Peyer's patch (tissue), 4 donors: ENCODE data around the gene EPAS1. TPM values are rescaled to one million over a fixed set of nuclear protein-coding genes. Genes with fewer than 3 reads are reported as not detected.

Experiments
- DNase-seq, 3 donors: peaks; one replicate each; pipeline ENCODE4 v3.0.0-alpha.2; 2017 to 2019
- H3K27ac ChIP-seq, 4 donors: fragments of 200-600 bp; sonication (generic); one replicate each; pipeline ENCODE4 v1.5.1; 2016 to 2019
- H3K27me3 ChIP-seq, 2 donors: fragments of 200-600 bp; sonication (generic); one replicate each; pipeline ENCODE4 v1.5.1; 2019
- H3K36me3 ChIP-seq, 3 donors: fragments of 200-600 bp; sonication (generic); one replicate each; pipeline ENCODE4 v1.5.1; 2016 to 2019
- H3K4me1 ChIP-seq, 4 donors: fragments of 200-600 bp; sonication (generic); one replicate each; pipeline ENCODE4 v1.5.1; 2016 to 2019
- H3K4me3 ChIP-seq, 4 donors: fragments of 200-600 bp; sonication (generic); 1 replicate in 3 of 4; 2 replicates in 1 of 4; pipeline ENCODE4 v1.5.1; 2016 to 2019; ENCODE audit warnings: mild to moderate bottlenecking in 1 of 4
- H3K9me3 ChIP-seq, 4 donors: fragments of 200-600 bp; sonication (generic); one replicate each; pipeline ENCODE4 v1.5.1; 2016 to 2019; ENCODE audit warnings: mild to moderate bottlenecking in 1 of 4
- POLR2A ChIP-seq, 2 donors: fragments of 450-650 bp; IDR thresholded peaks; one replicate each; pipeline ENCODE4 v1.5.1; 2017; ENCODE audit warnings: antibody characterized with exemption in 2 of 2, mild to moderate bottlenecking in 2 of 2, moderate library complexity in 2 of 2
- total RNA-seq, 4 donors: library from RNA; depleted of rRNA; stranded (reverse); fragments of >200 nt; gene quantifications; one replicate each; pipeline ENCODE4 v1.1.0, GENCODE V29; 2016
- TF ChIP-seq, protein P1 (sequence below), 6 experiments: fragments of 450-650 bp in 4 of 6; fragments of 200-600 bp in 2 of 6; sonication (generic) in 1 of 6; IDR thresholded peaks; one replicate each; pipeline ENCODE4 v1.5.1; 2017 to 2019; ENCODE audit warnings: antibody characterized with exemption in 6 of 6, mild to moderate bottlenecking in 3 of 6, moderate library complexity in 1 of 6

EPAS1 gene
- total RNA-seq, 4 donors from 2014 or later, result 114 to 240 (median 196) TPM

DNA sequence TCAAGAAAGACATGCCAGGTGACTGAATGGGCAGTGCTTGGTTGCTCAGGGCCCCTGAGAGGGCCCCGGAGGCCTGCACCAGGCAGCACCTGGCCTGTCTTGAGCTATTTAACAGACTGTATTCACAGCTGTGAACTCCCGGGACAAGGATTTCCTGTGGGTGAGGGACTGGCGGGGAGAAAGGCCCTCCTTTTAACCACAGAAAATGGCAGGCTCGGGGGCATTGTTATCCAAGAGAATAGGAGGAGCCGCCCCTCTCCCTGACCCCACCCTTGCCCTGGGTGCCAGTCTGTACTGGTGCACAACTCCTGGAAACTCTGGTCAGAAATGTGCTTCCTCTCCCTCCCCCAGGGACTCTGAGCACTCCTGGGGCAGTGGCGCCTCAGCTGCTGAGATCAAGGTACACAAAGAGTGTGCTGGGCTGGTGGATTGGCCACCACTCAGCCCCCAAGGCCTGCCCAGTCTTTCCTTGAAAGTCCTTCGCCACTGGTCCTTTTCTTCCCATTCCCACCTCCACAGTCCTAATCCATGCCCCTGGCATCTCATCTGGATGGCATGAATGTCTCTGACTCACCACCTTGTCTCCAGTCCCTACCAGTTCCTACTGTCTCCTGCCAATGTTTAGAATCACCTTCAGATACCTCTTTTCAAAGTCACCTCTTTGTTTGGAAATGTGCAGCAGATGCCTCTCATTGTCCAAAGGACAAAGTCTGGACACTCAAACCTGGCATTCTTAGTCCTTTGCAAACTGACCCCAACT lies 19.6 kb upstream of the EPAS1 start:
- Histone ChIP-seq H3K4me1 (peaks cover 0 to 6% (median 0%) of the 10 kb centered on the region in 4 donors), H3K27me3 (no peaks in the 10 kb centered on the region), H3K27ac (no peak overlapping the region), H3K9me3 (no peaks in the 10 kb centered on the region), H3K36me3 (no peaks in the 10 kb centered on the region), H3K4me3 (no peak overlapping the region)
- TF ChIP-seq, protein P1, sequence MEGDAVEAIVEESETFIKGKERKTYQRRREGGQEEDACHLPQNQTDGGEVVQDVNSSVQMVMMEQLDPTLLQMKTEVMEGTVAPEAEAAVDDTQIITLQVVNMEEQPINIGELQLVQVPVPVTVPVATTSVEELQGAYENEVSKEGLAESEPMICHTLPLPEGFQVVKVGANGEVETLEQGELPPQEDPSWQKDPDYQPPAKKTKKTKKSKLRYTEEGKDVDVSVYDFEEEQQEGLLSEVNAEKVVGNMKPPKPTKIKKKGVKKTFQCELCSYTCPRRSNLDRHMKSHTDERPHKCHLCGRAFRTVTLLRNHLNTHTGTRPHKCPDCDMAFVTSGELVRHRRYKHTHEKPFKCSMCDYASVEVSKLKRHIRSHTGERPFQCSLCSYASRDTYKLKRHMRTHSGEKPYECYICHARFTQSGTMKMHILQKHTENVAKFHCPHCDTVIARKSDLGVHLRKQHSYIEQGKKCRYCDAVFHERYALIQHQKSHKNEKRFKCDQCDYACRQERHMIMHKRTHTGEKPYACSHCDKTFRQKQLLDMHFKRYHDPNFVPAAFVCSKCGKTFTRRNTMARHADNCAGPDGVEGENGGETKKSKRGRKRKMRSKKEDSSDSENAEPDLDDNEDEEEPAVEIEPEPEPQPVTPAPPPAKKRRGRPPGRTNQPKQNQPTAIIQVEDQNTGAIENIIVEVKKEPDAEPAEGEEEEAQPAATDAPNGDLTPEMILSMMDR (IDR thresholded peaks at IDR 0.05), result no peak
- TF ChIP-seq POLR2A (IDR thresholded peaks at IDR 0.05), result no peak
- no peak for DNase-seq

DNA sequence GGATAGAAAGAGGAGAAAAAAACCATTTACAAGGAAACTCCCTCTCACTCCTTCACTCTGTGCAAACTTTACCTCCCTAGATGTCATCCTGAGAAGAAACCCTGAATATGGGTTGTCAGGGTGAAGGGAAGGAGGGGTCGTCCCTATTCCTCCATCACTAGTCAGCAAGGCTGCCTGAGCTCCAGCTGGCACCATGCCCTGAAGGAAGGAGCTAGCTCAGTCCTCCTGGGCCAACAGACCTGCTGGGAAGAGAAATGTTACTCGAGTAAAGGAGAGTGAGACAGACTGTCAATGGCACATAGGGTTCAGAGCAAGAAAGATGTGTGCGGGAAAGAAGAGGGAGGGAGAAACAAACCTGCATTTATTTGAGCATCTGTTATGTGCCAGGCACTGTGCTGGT lies 18.3 kb upstream of the EPAS1 start:
- Histone ChIP-seq H3K4me3 (no peak overlapping the region), H3K9me3 (no peaks in the 10 kb centered on the region), H3K36me3 (no peaks in the 10 kb centered on the region), H3K27ac (no peak overlapping the region), H3K27me3 (no peaks in the 10 kb centered on the region), H3K4me1 (peaks cover 0 to 6% (median 2%) of the 10 kb centered on the region in 4 donors)
- DNase-seq, result no peak
- TF ChIP-seq POLR2A (IDR thresholded peaks at IDR 0.05), result no peak
- TF ChIP-seq, protein P1 (IDR thresholded peaks at IDR 0.05), result no peak

DNA sequence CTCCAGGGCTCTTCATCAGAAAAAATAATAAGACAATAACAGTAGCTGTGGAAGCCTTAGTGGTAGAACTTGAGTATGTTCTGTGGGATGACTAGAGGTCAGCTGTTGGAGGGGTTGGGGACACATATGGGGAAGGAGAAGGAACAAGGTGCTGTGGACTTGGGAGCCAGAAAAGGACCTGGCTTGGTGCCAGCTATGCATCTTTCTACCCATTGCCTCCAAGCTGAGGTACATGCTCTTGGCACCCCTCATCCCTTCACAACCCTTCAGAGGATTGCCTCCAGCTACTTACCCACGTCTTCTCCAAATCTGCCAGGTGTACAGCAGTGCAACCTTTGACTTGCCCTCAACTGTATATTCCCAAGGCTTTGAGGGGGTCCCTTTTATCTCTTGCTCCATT lies 15.3 kb upstream of the EPAS1 start:
- Histone ChIP-seq H3K4me1 (peaks cover 0 to 4% (median 0%) of the 10 kb centered on the region in 4 donors), H3K27ac (no peak overlapping the region), H3K27me3 (no peaks in the 10 kb centered on the region), H3K4me3 (no peak overlapping the region), H3K9me3 (no peaks in the 10 kb centered on the region), H3K36me3 (no peaks in the 10 kb centered on the region)
- no peak for TF ChIP-seq POLR2A (IDR thresholded peaks at IDR 0.05)
- TF ChIP-seq, protein P1 (IDR thresholded peaks at IDR 0.05), result no peak
- no peak for DNase-seq

DNA sequence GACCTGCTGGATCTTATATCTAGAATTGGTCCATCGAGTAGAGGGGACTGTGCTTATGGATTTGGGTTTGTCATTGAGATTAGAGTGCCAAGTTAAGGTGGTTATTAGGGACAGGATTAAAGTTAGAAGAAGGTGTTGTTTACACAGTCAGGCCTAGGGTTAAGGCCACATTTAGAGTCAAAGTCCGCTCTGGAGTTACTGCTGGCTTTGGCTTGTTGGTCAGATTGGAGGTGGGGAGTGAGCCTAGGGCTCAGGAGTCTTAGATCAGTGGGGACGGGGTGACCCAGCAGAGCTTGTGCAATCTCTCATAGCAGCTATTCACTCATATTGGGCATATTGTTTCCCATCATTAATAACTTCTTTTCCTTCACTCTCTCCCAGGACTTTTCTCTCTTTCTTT lies 13.5 kb upstream of the EPAS1 start:
- Histone ChIP-seq H3K27me3 (no peaks in the 10 kb centered on the region), H3K4me3 (no peak overlapping the region), H3K27ac (no peak overlapping the region), H3K9me3 (no peaks in the 10 kb centered on the region), H3K4me1 (peaks cover 0 to 4% (median 0%) of the 10 kb centered on the region in 4 donors), H3K36me3 (no peaks in the 10 kb centered on the region)
- no peak for DNase-seq
- TF ChIP-seq POLR2A (IDR thresholded peaks at IDR 0.05), result no peak
- TF ChIP-seq, protein P1 (IDR thresholded peaks at IDR 0.05), result no peak

DNA sequence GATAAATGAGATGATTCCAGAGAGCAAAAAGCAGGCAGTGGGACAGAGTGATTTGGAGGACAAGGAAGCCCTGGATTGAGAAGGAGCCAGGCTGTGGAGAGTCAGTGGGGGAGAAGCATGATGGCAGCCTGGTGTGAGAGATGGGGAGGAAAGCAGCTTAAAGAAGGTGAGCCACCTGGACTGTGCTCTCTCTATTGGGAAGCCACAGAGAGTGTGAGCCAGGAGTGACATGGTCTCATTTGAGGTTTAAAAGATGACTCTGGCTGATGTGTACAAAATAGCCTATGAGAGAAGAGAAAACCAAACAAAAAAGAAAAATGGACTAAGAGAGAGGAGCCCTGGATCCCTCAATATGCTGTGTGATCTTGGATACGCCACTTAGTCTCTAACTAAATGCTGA lies 12.9 kb upstream of the EPAS1 start:
- TF ChIP-seq POLR2A (IDR thresholded peaks at IDR 0.05), result no peak
- TF ChIP-seq, protein P1 (IDR thresholded peaks at IDR 0.05), result no peak
- no peaks in the 10 kb centered on the region for H3K27me3 ChIP-seq
- DNase-seq, result no peak
- no peak overlapping the region for H3K27ac ChIP-seq
- H3K36me3 ChIP-seq, result no peaks in the 10 kb centered on the region
- H3K4me3 ChIP-seq, result no peak overlapping the region
- peaks cover 0 to 4% (median 0%) of the 10 kb centered on the region in 4 donors for H3K4me1 ChIP-seq
- no peaks in the 10 kb centered on the region for H3K9me3 ChIP-seq
